Skeletal muscle tissue (tissue), 4 donors: ENCODE results near the gene ZC3H7B. TPM values are rescaled to one million over a fixed set of nuclear protein-coding genes. Genes with fewer than 3 reads are reported as not detected.
A peak's percentile ranks its signal among the peaks of the same experiment; 100 is the strongest.
"Not testable (repeated sequence)": the region's sequence is repeated elsewhere in the genome, so short reads cannot be mapped to it uniquely, and the experiment has no call there.

Experiments
- H3K27ac ChIP-seq: one replicate; pipeline ENCODE4 v1.7.0; 2013; ENCODE audit warnings: mild to moderate bottlenecking, low read depth, low read length, inconsistent platforms
- H3K27me3 ChIP-seq, 3 donors: one replicate each; pipeline ENCODE4 v1.7.0; 2013; ENCODE audit warnings: low read length in 3 of 3; ENCODE audit not compliant: control insufficient read depth in 3 of 3, insufficient read depth in 3 of 3
- H3K36me3 ChIP-seq, 3 donors: one replicate each; pipeline ENCODE4 v1.7.0; 2013; ENCODE audit warnings: low read length in 3 of 3; ENCODE audit not compliant: control insufficient read depth in 3 of 3, insufficient read depth in 3 of 3
- H3K4me1 ChIP-seq, 3 donors: one replicate each; pipeline ENCODE4 v1.7.0; 2013; ENCODE audit warnings: low read length in 3 of 3, mild to moderate bottlenecking in 3 of 3; ENCODE audit not compliant: control insufficient read depth in 3 of 3, insufficient read depth in 3 of 3
- H3K4me3 ChIP-seq, 3 donors: one replicate each; pipeline ENCODE4 v1.7.0; 2013; ENCODE audit warnings: low read length in 3 of 3
- H3K9ac ChIP-seq, 3 donors: one replicate each; pipeline ENCODE4 v1.7.0; 2013; ENCODE audit warnings: low read length in 3 of 3, mild to moderate bottlenecking in 3 of 3, moderate library complexity in 2 of 3, low read depth in 1 of 3
- H3K9me3 ChIP-seq, 3 donors: one replicate each; pipeline ENCODE4 v1.7.0; 2013; ENCODE audit warnings: low read length in 3 of 3; ENCODE audit not compliant: control insufficient read depth in 3 of 3
- total RNA-seq: library from RNA; depleted of rRNA; stranded (reverse); fragments of >200 nt; gene quantifications from one replicate; pipeline ENCODE4 v1.2.3, GENCODE V29; 2014
- donor health status: Osteomylitis.

ZC3H7B gene
- total RNA-seq, result 20.4 TPM

GRCh38 chr22:41301085-41302020 is at the start of gene ZC3H7B:
TSS of gene ZC3H7B (plus strand) at chr22:41301525. CDS start at chr22:41320661, 19,136 bp downstream.
- Histone ChIP-seq H3K4me1 (peaks cover 14 to 16% (median 15%) of the 10 kb centered on the region in 3 donors), H3K36me3 (no peaks in the 10 kb centered on the region), H3K4me3 (peak within 1 kb of the TSS; percentile 76 to 77 (median 76)), H3K9me3 (no peaks in the 10 kb centered on the region), H3K27ac (peak within 1 kb of the TSS; percentile 79), H3K27me3 (no peaks in the 10 kb centered on the region), H3K9ac (peak within 1 kb of the TSS; percentile 83 to 96 (median 88))

- no peaks in the 10 kb centered on the region for H3K4me1 ChIP-seq
- no peak overlapping the region for H3K9ac ChIP-seq
- no peaks in the 10 kb centered on the region for H3K9me3 ChIP-seq
- H3K27me3 ChIP-seq, result no peaks in the 10 kb centered on the region
- H3K4me3 ChIP-seq, result no peak overlapping the region
- H3K36me3 ChIP-seq, result peaks cover 68 to 73% (median 71%) of the 10 kb centered on the region in 3 donors
- H3K27ac ChIP-seq, result no peak overlapping the region
Observed at GRCh38 chr22:41252365-41252764, 49.0 kb upstream of the ZC3H7B start.

GRCh38 chr22:41254230-41254629 is 47.1 kb upstream of the ZC3H7B start:
- Histone ChIP-seq H3K27me3 (no peaks in the 10 kb centered on the region), H3K4me1 (no peaks in the 10 kb centered on the region), H3K27ac (no peak overlapping the region), H3K4me3 (no peak overlapping the region), H3K9me3 (no peaks in the 10 kb centered on the region), H3K9ac (no peak overlapping the region), H3K36me3 (peaks cover 69 to 78% (median 69%) of the 10 kb centered on the region in 3 donors)

GRCh38 chr22:41256254-41257253 is 44.8 kb upstream of the ZC3H7B start:
- H3K36me3 ChIP-seq, result peaks cover 59 to 69% (median 60%) of the 10 kb centered on the region in 3 donors
- H3K9ac ChIP-seq, result no peak overlapping the region
- H3K4me3 ChIP-seq, result no peak overlapping the region
- H3K9me3 ChIP-seq, result no peaks in the 10 kb centered on the region
- no peaks in the 10 kb centered on the region for H3K4me1 ChIP-seq
- H3K27ac ChIP-seq, result no peak overlapping the region
- H3K27me3 ChIP-seq, result no peaks in the 10 kb centered on the region

- Histone ChIP-seq H3K27ac (no peak overlapping the region), H3K27me3 (no peaks in the 10 kb centered on the region), H3K4me3 (no peak overlapping the region), H3K4me1 (no peaks in the 10 kb centered on the region), H3K9ac (no peak overlapping the region), H3K9me3 (no peaks in the 10 kb centered on the region), H3K36me3 (peaks cover 59 to 75% (median 63%) of the 10 kb centered on the region in 3 donors)
Observed at GRCh38 chr22:41257696-41258095, 43.6 kb upstream of the ZC3H7B start.

- not testable (repeated sequence) for H3K9ac ChIP-seq, H3K27ac ChIP-seq, H3K4me1 ChIP-seq, H3K9me3 ChIP-seq, H3K27me3 ChIP-seq, H3K4me3 ChIP-seq
- peaks cover 63 to 73% (median 67%) of the 10 kb centered on the region in 3 donors for H3K36me3 ChIP-seq
Observed at GRCh38 chr22:41259756-41260155, 41.6 kb upstream of the ZC3H7B start.

GRCh38 chr22:41260871-41261270 is 40.5 kb upstream of the ZC3H7B start:
- H3K9me3 ChIP-seq, result no peaks in the 10 kb centered on the region
- H3K27ac ChIP-seq, result no peak overlapping the region
- H3K4me1 ChIP-seq, result no peaks in the 10 kb centered on the region
- peaks cover 63 to 70% (median 69%) of the 10 kb centered on the region in 3 donors for H3K36me3 ChIP-seq
- no peak overlapping the region for H3K4me3 ChIP-seq
- no peak overlapping the region for H3K9ac ChIP-seq
- no peaks in the 10 kb centered on the region for H3K27me3 ChIP-seq

GRCh38 chr22:41261541-41262249 is 39.6 kb upstream of the ZC3H7B start:
- Histone ChIP-seq H3K4me3 (no peak overlapping the region), H3K9ac (no peak overlapping the region), H3K4me1 (no peaks in the 10 kb centered on the region), H3K36me3 (peaks cover 62 to 64% (median 63%) of the 10 kb centered on the region in 3 donors), H3K27ac (no peak overlapping the region), H3K27me3 (no peaks in the 10 kb centered on the region), H3K9me3 (no peaks in the 10 kb centered on the region)

GRCh38 chr22:41262250-41262765 is 39.0 kb upstream of the ZC3H7B start:
- Histone ChIP-seq H3K4me3 (no peak overlapping the region), H3K27ac (no peak overlapping the region), H3K4me1 (no peaks in the 10 kb centered on the region), H3K36me3 (peaks cover 60 to 61% (median 60%) of the 10 kb centered on the region in 3 donors), H3K9me3 (no peaks in the 10 kb centered on the region), H3K27me3 (no peaks in the 10 kb centered on the region), H3K9ac (no peak overlapping the region)
